Cardiac septum (tissue), 1 donor: Measurements from ENCODE around the gene DOHH. TPM values are rescaled to one million over a fixed set of nuclear protein-coding genes. Genes with fewer than 3 reads are reported as not detected.

Source experiments
- DNase-seq: peaks from one replicate; pipeline ENCODE4 v3.0.0-alpha.2; 2020; ENCODE audit warnings: low spot score
- intact Hi-C: fragments of 100-400 bp; cut with DNase I; formaldehyde crosslinking; loops from one replicate; pipeline ENCODE4 v1.14.0; 2022
- long read RNA-seq: library from polyadenylated mRNA; unstranded; transcript quantifications from one replicate; pipeline ENCODE4 v2.0.0, GENCODE V29; 2021
- total RNA-seq: library from RNA; stranded (reverse); fragmentation: NEBNext Ultra II Directional; extraction: Animal tissue kit (Norgen Biotek cat#: 25700); gene quantifications from one replicate; pipeline ENCODE4 v1.2.1, GENCODE V29; 2021
- donor health status: DM: no; HTN: no; CAD: no.

DOHH gene
- 11.1 TPM for total RNA-seq
- long read RNA-seq, transcript DOHH-201 (5 exons, 2,031 nt), result major isoform, 83 of 92 reads
- long read RNA-seq, partial matches to known transcripts, result 7 of 92 reads
- long read RNA-seq, other reads (novel, unspliced or antisense), result 2 of 92 reads

DNA sequence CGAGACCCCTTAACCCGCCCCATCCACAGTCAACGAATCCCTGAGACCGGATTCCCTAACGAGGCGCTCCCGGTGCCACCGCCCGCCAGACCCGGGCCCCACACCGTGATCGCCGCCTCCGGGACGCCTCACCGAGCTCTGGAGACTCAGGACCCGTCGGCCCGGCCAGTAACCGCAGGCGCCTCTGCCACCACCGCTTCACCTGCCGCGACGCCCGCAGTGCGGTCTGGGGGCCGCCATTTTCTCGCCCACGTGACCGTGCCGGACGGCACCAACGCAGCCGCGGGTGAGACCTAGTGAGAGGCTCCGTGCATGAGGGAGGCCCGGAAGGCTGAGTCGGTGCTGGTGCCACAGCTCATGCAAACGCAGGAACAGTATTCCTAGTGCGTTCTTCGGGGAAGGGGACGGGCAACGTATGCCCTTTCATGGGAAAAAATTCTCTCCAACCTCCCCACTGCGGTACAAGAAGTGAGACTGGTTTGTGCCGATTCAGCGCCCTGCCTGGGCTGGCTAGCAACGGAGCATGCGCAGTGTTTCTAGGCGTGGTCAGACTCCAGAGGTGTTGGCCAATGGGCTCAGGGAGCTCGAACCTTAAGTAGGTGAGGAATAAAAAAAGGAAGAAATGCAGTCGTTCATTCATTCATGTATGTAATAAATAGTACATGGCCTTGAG is at the start of gene DOHH:
DOHH (minus strand) TSS at position 246 of the 673 bp plus-strand sequence. CDS start 3,860 bp downstream, outside the sequence.
- DNase-seq, result peak; percentile 98
- intact Hi-C loops, result no loop called here

GRCh38 chr19:3549816-3550215 is 49.3 kb upstream of the DOHH start:
- no peak for DNase-seq
- intact Hi-C loops, result loop anchor here (2.0 kb wide), 1 partner anchor 159 kb away; the partner anchor contains the start of gene TJP3

DNA sequence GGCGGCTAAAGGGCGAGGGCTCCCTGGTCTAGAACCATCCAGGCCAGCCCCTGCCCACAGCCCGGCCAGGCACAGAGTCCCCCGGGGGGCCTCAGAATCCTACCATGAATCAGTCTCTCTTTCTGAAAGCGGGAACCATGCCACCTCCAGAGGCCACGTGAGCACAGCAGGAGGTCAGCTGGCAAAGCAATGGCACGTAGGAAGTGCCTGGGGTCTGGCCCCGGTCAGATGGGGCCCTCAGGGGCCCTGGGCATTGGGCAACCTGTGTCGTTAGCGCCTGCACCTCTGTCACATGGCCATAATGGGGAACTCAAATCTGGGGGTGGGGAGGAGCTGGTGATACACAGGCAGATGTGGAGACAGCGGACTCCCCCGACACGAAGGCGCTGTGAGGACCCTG is 48.1 kb upstream of the DOHH start:
- intact Hi-C loops, result no loop called here
- DNase-seq, result no peak

DNA sequence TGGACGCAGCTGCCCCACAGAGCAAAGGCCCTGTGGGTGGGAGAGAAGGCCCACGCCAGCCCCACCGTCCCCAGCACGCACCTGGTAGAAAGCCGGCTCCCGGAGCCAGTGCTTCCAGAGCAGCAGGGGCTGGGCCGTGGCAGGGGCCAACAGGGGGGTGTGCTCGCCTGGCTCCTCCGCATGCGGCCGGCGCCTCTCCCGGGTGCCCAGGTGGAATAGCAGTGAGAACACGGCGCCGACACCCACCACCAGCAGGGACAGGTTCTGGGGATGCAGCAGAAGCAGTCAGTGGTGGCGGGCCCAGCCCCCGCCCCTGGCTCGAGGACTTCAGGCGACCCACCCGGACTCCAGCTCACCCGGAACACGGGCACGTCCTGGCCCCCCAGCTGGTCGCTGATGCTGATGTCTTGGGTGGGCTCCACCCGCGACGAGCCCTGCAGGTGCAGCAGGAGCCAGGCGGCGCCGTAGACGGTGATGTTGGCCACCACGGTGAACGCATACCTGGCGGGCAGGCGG is 47.4 kb upstream of the DOHH start:
- no peak for DNase-seq
- intact Hi-C loops, result no loop called here

DNA sequence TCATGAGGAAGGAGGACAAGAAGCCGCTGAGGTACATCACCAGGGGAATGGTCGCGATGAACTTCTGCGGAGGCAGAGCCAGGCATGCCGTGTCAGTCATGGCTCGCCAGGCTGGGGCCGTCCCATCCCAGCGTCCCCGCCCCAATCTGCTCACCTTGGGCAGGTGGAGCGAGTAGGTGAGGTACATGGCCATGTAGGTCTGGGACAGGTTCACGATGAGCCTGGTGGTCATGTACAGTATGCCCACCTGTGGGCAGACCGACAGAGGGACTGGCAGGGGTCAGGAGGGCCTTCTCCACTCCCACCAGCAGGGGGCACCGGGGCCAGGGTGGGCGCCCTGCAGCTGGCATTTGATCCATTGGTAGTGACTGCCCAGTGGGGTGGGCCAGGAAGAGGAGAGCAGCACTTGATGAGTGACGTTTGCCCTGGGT is 46.8 kb upstream of the DOHH start:
- no peak for DNase-seq
- intact Hi-C loops, result no loop called here

GRCh38 chr19:3546119-3546518 is 45.6 kb upstream of the DOHH start:
- DNase-seq, result no peak
- intact Hi-C loops, result no loop called here

DNA sequence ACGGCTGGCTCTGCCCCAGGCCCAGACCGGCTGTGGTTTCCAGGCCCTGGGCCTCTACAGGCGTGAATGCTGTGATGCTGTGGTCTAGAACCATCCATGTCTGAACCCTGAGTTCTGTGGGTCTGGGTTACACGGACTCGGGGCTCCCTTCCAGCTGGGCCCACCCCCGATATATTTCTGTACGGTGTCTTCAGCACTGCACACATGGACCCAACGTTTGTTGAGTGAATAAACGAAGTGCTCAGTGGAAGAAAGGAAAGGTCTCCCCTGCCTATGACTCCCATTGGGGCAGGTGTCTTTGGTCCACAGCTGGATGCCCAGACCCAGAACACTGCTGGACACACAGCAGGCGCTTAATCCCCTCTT is 45.2 kb upstream of the DOHH start:
- intact Hi-C loops, result loop anchor here (1.0 kb wide), 1 partner anchor 75 kb away; no protein-coding TSS in a partner anchor
- no peak for DNase-seq

DNA sequence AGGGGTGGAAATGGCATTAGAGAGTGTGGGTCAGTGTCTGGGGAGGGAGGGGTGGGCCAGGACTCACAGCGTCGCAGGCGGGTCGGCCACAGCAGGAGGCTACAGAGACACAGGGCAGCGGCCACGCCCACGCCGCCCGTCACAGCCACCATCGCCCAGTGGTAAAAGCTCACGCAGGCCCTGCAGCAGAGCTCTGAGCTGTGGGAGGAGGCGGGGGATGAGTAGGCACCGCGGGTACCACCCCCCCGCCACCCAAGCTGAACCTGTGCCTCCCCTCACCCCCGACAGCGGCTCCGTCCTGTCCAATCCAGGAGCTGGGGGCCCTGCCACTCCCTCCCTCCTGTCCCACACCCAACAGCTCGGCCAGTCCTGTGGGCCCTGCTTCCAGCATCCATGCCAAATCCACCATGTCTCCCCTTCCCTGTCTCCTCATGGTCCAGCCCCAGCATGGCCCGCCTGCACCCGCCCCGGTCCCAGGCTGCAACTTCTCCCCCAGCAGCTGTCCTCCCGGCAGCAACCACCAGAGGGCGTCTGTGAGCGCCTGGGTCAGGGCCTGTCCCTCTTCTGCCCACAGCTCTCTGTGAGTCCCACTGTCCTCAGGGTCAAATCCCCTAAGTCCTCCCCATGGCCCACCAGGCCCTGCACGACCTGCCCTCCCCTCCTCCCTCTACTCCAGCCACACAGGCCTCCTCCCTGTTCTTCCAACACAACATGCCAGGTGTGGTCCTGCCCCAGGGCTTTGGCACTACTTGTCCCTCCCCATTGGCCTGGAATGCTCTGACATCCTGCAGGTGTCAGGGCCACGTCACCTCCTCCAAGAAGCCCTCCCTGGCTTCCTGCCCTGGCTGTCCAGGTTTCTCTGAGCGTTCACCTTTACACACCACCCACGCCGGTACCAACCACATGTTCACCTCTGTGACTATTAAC is 44.5 kb upstream of the DOHH start:
- intact Hi-C loops, result loop anchor here (1.0 kb wide), 1 partner anchor 75 kb away; no protein-coding TSS in a partner anchor
- DNase-seq, result peak; percentile 90

GRCh38 chr19:3544058-3544376 is 43.5 kb upstream of the DOHH start:
- intact Hi-C loops, result no loop called here
- no peak for DNase-seq

DNA sequence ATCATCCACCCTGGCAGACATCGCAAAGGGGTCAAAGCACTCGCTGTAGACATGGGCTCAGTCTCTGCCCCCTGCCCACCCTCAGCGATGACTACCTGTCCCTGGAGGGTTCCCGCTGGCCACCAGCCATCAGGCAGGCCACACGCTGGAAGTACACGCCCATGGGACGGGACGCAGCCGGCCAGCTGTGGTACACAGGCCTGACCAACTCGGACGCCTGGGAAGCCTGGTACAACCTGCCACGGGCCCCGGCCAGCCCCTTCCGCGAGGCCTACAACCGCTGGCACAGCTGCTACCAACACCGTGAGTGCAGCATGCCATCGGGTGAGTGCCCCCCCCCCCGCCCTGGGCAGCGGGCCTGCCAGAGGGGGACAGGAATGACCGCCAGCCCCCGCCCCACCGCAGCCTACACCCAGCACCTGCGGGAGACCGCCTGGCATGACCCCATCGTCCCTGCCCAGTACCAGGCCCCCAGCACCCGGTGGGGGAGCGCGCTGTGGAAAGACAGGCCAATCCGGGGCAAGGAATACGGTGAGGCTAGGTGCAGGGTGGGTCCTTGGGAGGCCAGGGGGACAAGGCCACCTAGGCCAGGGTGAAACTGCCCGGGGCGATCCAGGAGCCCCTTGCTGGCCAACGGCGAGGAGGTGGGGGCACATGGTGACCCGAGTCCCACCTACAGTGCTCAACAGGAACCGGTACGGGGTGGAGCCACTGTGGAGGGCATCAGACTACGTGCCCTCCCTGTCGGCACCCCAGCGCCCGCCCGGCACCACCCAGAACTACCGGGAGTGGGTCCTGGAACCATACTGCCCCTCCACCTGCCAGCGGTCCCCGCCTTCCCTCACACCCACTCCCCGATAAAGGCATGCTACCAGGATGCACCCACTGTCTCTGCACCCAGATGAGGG is 42.9 kb upstream of the DOHH start:
- no peak for DNase-seq
- intact Hi-C loops, result no loop called here

GRCh38 chr19:3539756-3540118 is 39.3 kb upstream of the DOHH start:
- intact Hi-C loops, result no loop called here
- no peak for DNase-seq

- no peak for DNase-seq
These were observed 38.7 kb upstream of the DOHH start, which contains the start of gene TEKTIP1 for GRCh38 chr19:3538965-3539755. TEKTIP1 (plus strand) TSS chr19:3539174; CDS start chr19:3539178, 4 bp downstream.

GRCh38 chr19:3538258-3538929 is 37.9 kb upstream of the DOHH start:
- DNase-seq, result no peak
- intact Hi-C loops, result no loop called here

More at GRCh38 chr19:3538965-3539755, 38.7 kb upstream of the DOHH start, which contains the start of gene TEKTIP1:
- intact Hi-C loops, result no loop called here

DNA sequence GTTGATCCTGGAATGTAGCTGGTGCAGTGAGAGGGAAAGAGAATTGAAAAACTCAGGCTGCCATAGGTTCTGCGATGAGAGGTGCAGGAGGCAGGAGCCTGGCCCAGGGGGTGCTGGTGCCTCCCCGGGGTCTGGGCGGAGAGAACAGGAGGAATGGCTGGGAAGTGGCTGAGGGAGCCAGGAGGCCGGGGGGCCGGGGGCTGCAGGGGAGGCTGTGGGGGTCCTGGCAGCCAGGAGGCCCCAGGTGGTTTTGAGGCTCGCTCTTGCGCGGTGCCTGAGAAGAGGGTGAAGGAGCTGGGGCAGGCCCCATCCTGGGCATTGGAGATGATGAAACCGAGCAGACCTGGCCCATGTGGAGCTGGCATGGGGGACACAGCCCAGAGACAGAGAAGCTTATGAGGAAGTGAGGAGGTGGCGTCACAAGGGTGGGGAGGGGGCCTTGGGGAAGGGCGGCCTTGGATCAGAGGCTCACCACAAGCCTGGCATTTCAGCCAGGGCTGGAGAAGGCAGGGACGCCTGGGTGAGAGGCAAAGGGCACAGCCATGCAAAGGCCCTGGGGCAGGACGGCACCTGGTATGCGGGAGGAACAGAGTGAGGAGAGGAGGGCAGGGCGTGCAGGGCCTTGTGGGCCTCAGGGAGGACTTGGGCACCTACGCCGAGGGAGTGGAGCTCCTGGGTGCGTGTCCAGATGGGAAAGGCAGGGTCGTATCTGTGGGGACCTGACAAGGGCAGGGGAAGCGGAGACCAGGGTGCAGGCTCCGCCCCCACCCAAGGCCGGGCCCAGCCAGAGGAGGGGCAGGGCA is 37.2 kb upstream of the DOHH start:
- DNase-seq, result no peak
- intact Hi-C loops, result no loop called here

- no peak for DNase-seq
- intact Hi-C loops, result no loop called here
These were observed 36.6 kb upstream of the DOHH start for GRCh38 chr19:3537101-3537437.

GRCh38 chr19:3536429-3537100 is 36.1 kb upstream of the DOHH start:
- intact Hi-C loops, result no loop called here
- no peak for DNase-seq

DNA sequence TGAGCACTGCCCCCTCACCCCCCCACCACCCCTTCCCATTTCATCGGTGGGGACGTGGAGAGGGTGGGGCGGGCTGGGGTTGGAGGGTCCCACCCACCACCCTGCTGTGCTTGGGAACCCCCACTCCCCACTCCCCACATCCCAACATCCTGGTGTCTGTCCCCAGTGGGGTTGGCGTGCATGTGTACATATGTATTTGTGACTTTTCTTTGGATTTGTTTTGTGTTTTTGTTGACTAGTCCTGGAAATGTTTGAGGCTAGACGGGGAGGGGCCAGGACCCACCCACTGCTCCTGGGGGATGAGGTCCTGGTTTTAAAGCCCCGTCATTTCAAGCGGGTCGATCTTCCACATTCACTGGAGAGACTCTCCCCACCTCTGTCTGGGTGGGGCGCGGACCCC is 35.5 kb upstream of the DOHH start:
- intact Hi-C loops, result no loop called here
- DNase-seq, result no peak
